Measurements from ENCODE around the gene EEIG2. TPM values are rescaled to one million over a fixed set of nuclear protein-coding genes. Genes with fewer than 3 reads are reported as not detected.
"Not testable (repeated sequence)": the region's sequence is repeated elsewhere in the genome, so short reads cannot be mapped to it uniquely, and the experiment has no call there.

EEIG2 gene
- polyA plus RNA-seq, 2 donors, result 1.3 to 1.6 TPM

- no peak overlapping the region for H3K27ac ChIP-seq (ENCODE audit: low read depth in 2 of 2, low read length in 1 of 2)
- H3K4me1 ChIP-seq (ENCODE audit: control insufficient read depth in 2 of 2, insufficient read depth in 2 of 2, low read length in 1 of 2), result no peaks in the 10 kb centered on the region
- no peaks in the 10 kb centered on the region for H3K9me3 ChIP-seq (ENCODE audit: control insufficient read depth in 2 of 2, insufficient read depth in 1 of 2, low read depth in 1 of 2, low read length in 1 of 2)
- H3K4me3 ChIP-seq (ENCODE audit: low read depth in 1 of 2, low read length in 2 of 2), result no peak overlapping the region
- no peaks in the 10 kb centered on the region for H3K36me3 ChIP-seq (ENCODE audit: control insufficient read depth in 2 of 2, insufficient read depth in 2 of 2, low read length in 1 of 2)
- no peaks in the 10 kb centered on the region for H3K27me3 ChIP-seq (ENCODE audit: control insufficient read depth in 1 of 2, insufficient read depth in 2 of 2, low read length in 2 of 2)
- 82 to 89% methylated on average over 1 of the region's 1 CpG for WGBS, 2 donors
These were observed 18.9 kb upstream of the EEIG2 start for GRCh38 chr1:108540977-108541376.

GRCh38 chr1:108541861-108542260, 18.0 kb upstream of the EEIG2 start:
- H3K9me3 ChIP-seq (ENCODE audit: control insufficient read depth in 2 of 2, insufficient read depth in 1 of 2, low read depth in 1 of 2, low read length in 1 of 2), result no peaks in the 10 kb centered on the region
- H3K4me1 ChIP-seq (ENCODE audit: control insufficient read depth in 2 of 2, insufficient read depth in 2 of 2, low read length in 1 of 2), result no peaks in the 10 kb centered on the region
- H3K4me3 ChIP-seq (ENCODE audit: low read depth in 1 of 2, low read length in 2 of 2), result no peak overlapping the region
- H3K36me3 ChIP-seq (ENCODE audit: control insufficient read depth in 2 of 2, insufficient read depth in 2 of 2, low read length in 1 of 2), result no peaks in the 10 kb centered on the region
- no peak overlapping the region for H3K27ac ChIP-seq (ENCODE audit: low read depth in 2 of 2, low read length in 1 of 2)
- WGBS, 2 donors, result 68 to 78% methylated on average over 2 of the region's 2 CpGs
- H3K27me3 ChIP-seq (ENCODE audit: control insufficient read depth in 1 of 2, insufficient read depth in 2 of 2, low read length in 2 of 2), result no peaks in the 10 kb centered on the region

GRCh38 chr1:108547493-108547892, 12.4 kb upstream of the EEIG2 start:
- not testable (repeated sequence) for H3K9me3 ChIP-seq (ENCODE audit: control insufficient read depth in 2 of 2, insufficient read depth in 1 of 2, low read depth in 1 of 2, low read length in 1 of 2); H3K27ac ChIP-seq (ENCODE audit: low read depth in 2 of 2, low read length in 1 of 2); H3K36me3 ChIP-seq (ENCODE audit: control insufficient read depth in 2 of 2, insufficient read depth in 2 of 2, low read length in 1 of 2); H3K4me1 ChIP-seq (ENCODE audit: control insufficient read depth in 2 of 2, insufficient read depth in 2 of 2, low read length in 1 of 2); H3K27me3 ChIP-seq (ENCODE audit: control insufficient read depth in 1 of 2, insufficient read depth in 2 of 2, low read length in 2 of 2); H3K4me3 ChIP-seq (ENCODE audit: low read depth in 1 of 2, low read length in 2 of 2)
- WGBS, 2 donors, result 89 to 95% methylated on average over 4 of the region's 4 CpGs

GRCh38 chr1:108551137-108551862, 8.6 kb upstream of the EEIG2 start:
- Histone ChIP-seq H3K27me3 (ENCODE audit: control insufficient read depth in 1 of 2, insufficient read depth in 2 of 2, low read length in 2 of 2) (no peaks in the 10 kb centered on the region), H3K4me1 (ENCODE audit: control insufficient read depth in 2 of 2, insufficient read depth in 2 of 2, low read length in 1 of 2) (no peaks in the 10 kb centered on the region), H3K9me3 (ENCODE audit: control insufficient read depth in 2 of 2, insufficient read depth in 1 of 2, low read depth in 1 of 2, low read length in 1 of 2) (no peaks in the 10 kb centered on the region), H3K4me3 (ENCODE audit: low read depth in 1 of 2, low read length in 2 of 2) (no peak overlapping the region), H3K36me3 (ENCODE audit: control insufficient read depth in 2 of 2, insufficient read depth in 2 of 2, low read length in 1 of 2) (no peaks in the 10 kb centered on the region), H3K27ac (ENCODE audit: low read depth in 2 of 2, low read length in 1 of 2) (no peak overlapping the region)
- WGBS, 2 donors, result 86 to 89% methylated on average over 2 of the region's 2 CpGs

- H3K27ac ChIP-seq (ENCODE audit: low read depth in 2 of 2, low read length in 1 of 2), result no peak overlapping the region
- H3K9me3 ChIP-seq (ENCODE audit: control insufficient read depth in 2 of 2, insufficient read depth in 1 of 2, low read depth in 1 of 2, low read length in 1 of 2), result no peaks in the 10 kb centered on the region
- WGBS, 2 donors, result 78 to 79% methylated on average over 4 of the region's 4 CpGs
- no peaks in the 10 kb centered on the region for H3K36me3 ChIP-seq (ENCODE audit: control insufficient read depth in 2 of 2, insufficient read depth in 2 of 2, low read length in 1 of 2)
- H3K27me3 ChIP-seq (ENCODE audit: control insufficient read depth in 1 of 2, insufficient read depth in 2 of 2, low read length in 2 of 2), result no peaks in the 10 kb centered on the region
- H3K4me3 ChIP-seq (ENCODE audit: low read depth in 1 of 2, low read length in 2 of 2), result no peak overlapping the region
- no peaks in the 10 kb centered on the region for H3K4me1 ChIP-seq (ENCODE audit: control insufficient read depth in 2 of 2, insufficient read depth in 2 of 2, low read length in 1 of 2)
These were observed 6.0 kb upstream of the EEIG2 start for GRCh38 chr1:108553905-108554304.

- Histone ChIP-seq H3K9me3 (ENCODE audit: control insufficient read depth in 2 of 2, insufficient read depth in 1 of 2, low read depth in 1 of 2, low read length in 1 of 2) (no peaks in the 10 kb centered on the region), H3K4me1 (ENCODE audit: control insufficient read depth in 2 of 2, insufficient read depth in 2 of 2, low read length in 1 of 2) (no peaks in the 10 kb centered on the region), H3K36me3 (ENCODE audit: control insufficient read depth in 2 of 2, insufficient read depth in 2 of 2, low read length in 1 of 2) (no peaks in the 10 kb centered on the region), H3K27ac (ENCODE audit: low read depth in 2 of 2, low read length in 1 of 2) (no peak overlapping the region), H3K27me3 (ENCODE audit: control insufficient read depth in 1 of 2, insufficient read depth in 2 of 2, low read length in 2 of 2) (no peaks in the 10 kb centered on the region), H3K4me3 (ENCODE audit: low read depth in 1 of 2, low read length in 2 of 2) (no peak overlapping the region)
- WGBS, 2 donors, result 66 to 76% methylated on average over 4 of the region's 4 CpGs
These were observed 5.0 kb upstream of the EEIG2 start for GRCh38 chr1:108554682-108555427.

GRCh38 chr1:108556066-108556465, 3.8 kb upstream of the EEIG2 start:
- Histone ChIP-seq H3K36me3 (ENCODE audit: control insufficient read depth in 2 of 2, insufficient read depth in 2 of 2, low read length in 1 of 2) (no peaks in the 10 kb centered on the region), H3K27me3 (ENCODE audit: control insufficient read depth in 1 of 2, insufficient read depth in 2 of 2, low read length in 2 of 2) (no peaks in the 10 kb centered on the region), H3K27ac (ENCODE audit: low read depth in 2 of 2, low read length in 1 of 2) (no peak overlapping the region), H3K4me1 (ENCODE audit: control insufficient read depth in 2 of 2, insufficient read depth in 2 of 2, low read length in 1 of 2) (peaks cover 0 to 3% of the 10 kb centered on the region in 2 donors), H3K9me3 (ENCODE audit: control insufficient read depth in 2 of 2, insufficient read depth in 1 of 2, low read depth in 1 of 2, low read length in 1 of 2) (no peaks in the 10 kb centered on the region), H3K4me3 (ENCODE audit: low read depth in 1 of 2, low read length in 2 of 2) (no peak overlapping the region)

GRCh38 chr1:108556499-108556898, 3.4 kb upstream of the EEIG2 start:
- H3K36me3 ChIP-seq (ENCODE audit: control insufficient read depth in 2 of 2, insufficient read depth in 2 of 2, low read length in 1 of 2), result no peaks in the 10 kb centered on the region
- 84 to 85% methylated on average over 4 of the region's 4 CpGs for WGBS, 2 donors
- no peaks in the 10 kb centered on the region for H3K27me3 ChIP-seq (ENCODE audit: control insufficient read depth in 1 of 2, insufficient read depth in 2 of 2, low read length in 2 of 2)
- peaks cover 0 to 3% of the 10 kb centered on the region in 2 donors for H3K4me1 ChIP-seq (ENCODE audit: control insufficient read depth in 2 of 2, insufficient read depth in 2 of 2, low read length in 1 of 2)
- no peak overlapping the region for H3K4me3 ChIP-seq (ENCODE audit: low read depth in 1 of 2, low read length in 2 of 2)
- H3K27ac ChIP-seq (ENCODE audit: low read depth in 2 of 2, low read length in 1 of 2), result no peak overlapping the region
- H3K9me3 ChIP-seq (ENCODE audit: control insufficient read depth in 2 of 2, insufficient read depth in 1 of 2, low read depth in 1 of 2, low read length in 1 of 2), result no peaks in the 10 kb centered on the region

GRCh38 chr1:108557296-108557695, 2.6 kb upstream of the EEIG2 start:
- Histone ChIP-seq H3K36me3 (ENCODE audit: control insufficient read depth in 2 of 2, insufficient read depth in 2 of 2, low read length in 1 of 2) (no peaks in the 10 kb centered on the region), H3K4me1 (ENCODE audit: control insufficient read depth in 2 of 2, insufficient read depth in 2 of 2, low read length in 1 of 2) (peaks cover 0 to 3% of the 10 kb centered on the region in 2 donors), H3K27me3 (ENCODE audit: control insufficient read depth in 1 of 2, insufficient read depth in 2 of 2, low read length in 2 of 2) (no peaks in the 10 kb centered on the region), H3K9me3 (ENCODE audit: control insufficient read depth in 2 of 2, insufficient read depth in 1 of 2, low read depth in 1 of 2, low read length in 1 of 2) (no peaks in the 10 kb centered on the region), H3K4me3 (ENCODE audit: low read depth in 1 of 2, low read length in 2 of 2) (no peak overlapping the region), H3K27ac (ENCODE audit: low read depth in 2 of 2, low read length in 1 of 2) (no peak overlapping the region)

All from esophagus (tissue), 2 donors.